HEK293 (cell line): ENCODE measurements around the gene NANS.

Experiments
- CTCF ChIA-PET: fragments of 350-600 bp; formaldehyde crosslinking; extraction: SDS; loops from one replicate; lab custom pipeline; 2021; ENCODE audit warnings: antibody characterized with exemption; lab: Yijun Ruan, JAX
- POLR2A ChIA-PET: fragments of 300-600 bp; formaldehyde crosslinking; extraction: SDS; loops from one replicate; lab custom pipeline; 2020; ENCODE audit warnings: antibody characterized with exemption, inconsistent platforms; lab: Yijun Ruan, JAX
- H3K27ac ChIP-seq: fragments of 200-500 bp; sonication (Bioruptor generic); 2 replicates; pipeline ENCODE4 v1.5.1; 2014; ENCODE audit warnings: low read depth, low read length, control low read depth, inconsistent platforms; ENCODE audit errors: extremely low read depth
- H3K36me3 ChIP-seq, 2 experiments: fragments of 200-500 bp in 1 of 2; sonication (Bioruptor generic) in 1 of 2; 1 replicate in 1 of 2; 2 replicates in 1 of 2; pipeline ENCODE4 v1.5.1; 2014 to 2017; ENCODE audit warnings: inconsistent platforms in 2 of 2, low read length in 2 of 2; ENCODE audit not compliant: control insufficient read depth in 2 of 2, insufficient read depth in 1 of 2
- H3K4me1 ChIP-seq: fragments of 200-500 bp; sonication (Bioruptor generic); 2 replicates; pipeline ENCODE4 v1.5.1; 2014; ENCODE audit warnings: mild to moderate bottlenecking, low read length, inconsistent platforms; ENCODE audit not compliant: control insufficient read depth, insufficient read depth
- H3K4me3 ChIP-seq: 2 replicates; pipeline ENCODE4 v1.5.1; 2011; ENCODE audit warnings: low read depth, mild to moderate bottlenecking, control low read depth, low read length, moderate library complexity
- H3K9me3 ChIP-seq: fragments of 200-500 bp; sonication (Bioruptor generic); 2 replicates; pipeline ENCODE4 v1.5.1; 2014; ENCODE audit warnings: low read depth, low read length, inconsistent platforms; ENCODE audit not compliant: control insufficient read depth, insufficient read depth
- CTCF ChIP-seq: fragments of 450-650 bp; formaldehyde crosslinking; IDR thresholded peaks from 2 replicates; pipeline ENCODE4 v1.5.1; 2016; ENCODE audit warnings: missing biosample characterization, missing genetic modification characterization
- ELK4 ChIP-seq: IDR thresholded peaks from 2 replicates; pipeline ENCODE4 v1.6.1; 2011; ENCODE audit warnings: mild to moderate bottlenecking, low read depth, low read length, borderline replicate concordance
- GLIS1 ChIP-seq: fragments of 450-650 bp; formaldehyde crosslinking; IDR thresholded peaks from 2 replicates; pipeline ENCODE4 v1.5.1; 2016; ENCODE audit warnings: missing biosample characterization, missing genetic modification characterization
- KLF8 ChIP-seq: fragments of 450-650 bp; formaldehyde crosslinking; IDR thresholded peaks from 2 replicates; pipeline ENCODE4 v1.5.1; 2016; ENCODE audit warnings: missing biosample characterization, missing genetic modification characterization
- ZIC2 ChIP-seq: fragments of 450-650 bp; formaldehyde crosslinking; IDR thresholded peaks from 2 replicates; pipeline ENCODE4 v1.5.1; 2016; ENCODE audit warnings: missing biosample characterization, missing genetic modification characterization
- ZNF10 ChIP-seq: fragments of 450-650 bp; formaldehyde crosslinking; IDR thresholded peaks from 2 replicates; pipeline ENCODE4 v1.5.1; 2017; ENCODE audit warnings: missing biosample characterization, missing genetic modification characterization
- ZNF138 ChIP-seq: fragments of 450-650 bp; formaldehyde crosslinking; IDR thresholded peaks from 2 replicates; pipeline ENCODE4 v1.5.1; 2016; ENCODE audit warnings: missing biosample characterization, missing genetic modification characterization, borderline replicate concordance
- ZNF157 ChIP-seq: fragments of 450-650 bp; formaldehyde crosslinking; IDR thresholded peaks from 2 replicates; pipeline ENCODE4 v1.5.1; 2016; ENCODE audit warnings: missing biosample characterization, missing genetic modification characterization
- ZNF16 ChIP-seq: fragments of 450-650 bp; formaldehyde crosslinking; IDR thresholded peaks from 2 replicates; pipeline ENCODE4 v1.5.1; 2016; ENCODE audit warnings: low read depth, missing biosample characterization, missing genetic modification characterization
- ZNF24 ChIP-seq: fragments of 450-650 bp; formaldehyde crosslinking; IDR thresholded peaks from 2 replicates; pipeline ENCODE4 v1.5.1; 2016; ENCODE audit warnings: missing biosample characterization, missing genetic modification characterization
- ZNF266 ChIP-seq: fragments of 450-650 bp; formaldehyde crosslinking; IDR thresholded peaks from 2 replicates; pipeline ENCODE4 v1.5.1; 2016; ENCODE audit warnings: missing biosample characterization, missing genetic modification characterization, low read depth
- ZNF311 ChIP-seq: fragments of 450-650 bp; formaldehyde crosslinking; IDR thresholded peaks from 2 replicates; pipeline ENCODE4 v1.5.1; 2017; ENCODE audit warnings: missing biosample characterization, missing genetic modification characterization, borderline replicate concordance
- ZNF335 ChIP-seq: fragments of 450-650 bp; formaldehyde crosslinking; conservative IDR thresholded peaks from 2 replicates; pipeline ENCODE4 v1.5.1; 2016; ENCODE audit warnings: missing biosample characterization, missing genetic modification characterization
- ZNF423 ChIP-seq: fragments of 450-650 bp; formaldehyde crosslinking; IDR thresholded peaks from 2 replicates; pipeline ENCODE4 v1.5.1; 2016; ENCODE audit warnings: missing biosample characterization, missing genetic modification characterization
- ZNF639 ChIP-seq: fragments of 450-650 bp; formaldehyde crosslinking; IDR thresholded peaks from 2 replicates; pipeline ENCODE4 v1.5.1; 2016; ENCODE audit warnings: missing biosample characterization, missing genetic modification characterization
- ZNF670 ChIP-seq: fragments of 450-650 bp; formaldehyde crosslinking; IDR thresholded peaks from 2 replicates; pipeline ENCODE4 v1.5.1; 2016; ENCODE audit warnings: missing biosample characterization, missing genetic modification characterization, low read depth
- ZNF785 ChIP-seq: fragments of 450-650 bp; formaldehyde crosslinking; IDR thresholded peaks from 2 replicates; pipeline ENCODE4 v1.5.1; 2016; ENCODE audit warnings: missing biosample characterization, missing genetic modification characterization
- ZSCAN18 ChIP-seq: fragments of 450-650 bp; formaldehyde crosslinking; IDR thresholded peaks from 2 replicates; pipeline ENCODE4 v1.5.1; 2016; ENCODE audit warnings: missing biosample characterization, missing genetic modification characterization

NANS gene

GRCh38 chr9:98038958-98039357, 17.6 kb upstream of the NANS start:
- H3K9me3 ChIP-seq: no peaks in the 10 kb centered on the region
- ChIA-PET POLR2A (interaction anchor here (2.6 kb wide), 1 partner anchor 18 kb away, joined by 14 read pairs; the partner anchor contains the start of gene NANS), CTCF (interaction anchor here (0.6 to 3.1 kb wide), 3 partner anchors 96 to 116 kb away, joined by 4 to 14 read pairs (median 5); partner anchors contain the start of gene TRMO)
- no peak for TF ChIP-seq ZNF157
- TF ChIP-seq CTCF (tag by site-specific recombination): 0 out of 2 replicates have a peak, but pooled peaks have one; percentile 36
- H3K36me3 ChIP-seq: no peaks in the 10 kb centered on the region
- H3K4me3 ChIP-seq: no peak overlapping the region
- H3K4me1 ChIP-seq: no peaks in the 10 kb centered on the region
- no peak overlapping the region for H3K27ac ChIP-seq

- no peaks in the 10 kb centered on the region for H3K4me1 ChIP-seq
- no peaks in the 10 kb centered on the region for H3K36me3 ChIP-seq
- no peaks in the 10 kb centered on the region for H3K9me3 ChIP-seq
- no peak for TF ChIP-seq ZIC2 (tag by site-specific recombination)
- no peak for TF ChIP-seq GLIS1 (tag by site-specific recombination)
- TF ChIP-seq ZSCAN18: no peak
- no peak for TF ChIP-seq ZNF670 (tag by site-specific recombination)
- TF ChIP-seq ELK4: no peak
- no peak for TF ChIP-seq ZNF639 (tag by site-specific recombination)
- no peak for TF ChIP-seq ZNF16 (tag by site-specific recombination)
- TF ChIP-seq ZNF311 (tag by site-specific recombination): no peak
- TF ChIP-seq KLF8 (tag by site-specific recombination): no peak
- TF ChIP-seq ZNF266 (tag by site-specific recombination): no peak
- no peak for TF ChIP-seq ZNF423 (tag by site-specific recombination)
- no peak for TF ChIP-seq ZNF335 (tag by site-specific recombination)
- no peak for TF ChIP-seq ZNF785 (tag by site-specific recombination)
- no peak for TF ChIP-seq ZNF24 (tag by site-specific recombination)
- no peak for TF ChIP-seq CTCF (tag by site-specific recombination)
- no peak for TF ChIP-seq ZNF138
- no peak for TF ChIP-seq ZNF10 (tag by site-specific recombination)
- H3K4me3 ChIP-seq: no peak overlapping the region
- H3K27ac ChIP-seq: no peak overlapping the region
- ChIA-PET POLR2A (interaction anchor here (2.6 kb wide), 1 partner anchor 17 kb away, joined by 14 read pairs; the partner anchor contains the start of gene NANS), CTCF (interaction anchor here (0.6 to 2.4 kb wide), 3 partner anchors 73 to 116 kb away, joined by 4 to 5 read pairs (median 4); no protein-coding TSS in a partner anchor)
These were observed 16.9 kb upstream of the NANS start for GRCh38 chr9:98039607-98040017.
